Activated naive CD4-positive, alpha-beta T cell treated with anti-CD3 and anti-CD28 coated beads, Interleukin-2, amount 50 U/mL, for 24 hours (primary cell): ENCODE measurements around the gene GJB6.
A peak's percentile ranks its signal among the peaks of the same experiment; 100 is the strongest.

Experiments used
- H3K27ac Mint-ChIP-seq: one replicate; pipeline ENCODE4 v1.8.0; 2021; ENCODE audit warnings: mild to moderate bottlenecking, mixed read lengths
- H3K27me3 Mint-ChIP-seq: one replicate; pipeline ENCODE4 v1.8.0; 2021; ENCODE audit warnings: mixed read lengths
- H3K36me3 Mint-ChIP-seq: one replicate; pipeline ENCODE4 v1.8.0; 2021; ENCODE audit warnings: mixed read lengths
- H3K4me1 Mint-ChIP-seq: one replicate; pipeline ENCODE4 v1.8.0; 2021; ENCODE audit warnings: mixed read lengths
- H3K4me3 Mint-ChIP-seq: one replicate; pipeline ENCODE4 v1.8.0; 2021; ENCODE audit warnings: mild to moderate bottlenecking, mixed read lengths
- H3K9me3 Mint-ChIP-seq: one replicate; pipeline ENCODE4 v1.8.0; 2021; ENCODE audit warnings: mixed read lengths

GJB6 gene

GRCh38 chr13:20241593-20241992 lies 9.5 kb upstream of the GJB6 start:
- Mint-ChIP-seq H3K9me3 (no peaks in the 10 kb centered on the region), H3K4me1 (no peaks in the 10 kb centered on the region), H3K27ac (no peak overlapping the region), H3K27me3 (peaks cover 2% of the 10 kb centered on the region), H3K36me3 (no peaks in the 10 kb centered on the region), H3K4me3 (no peak overlapping the region)

GRCh38 chr13:20239748-20240147 lies 7.6 kb upstream of the GJB6 start:
- peaks cover 2% of the 10 kb centered on the region for H3K27me3 Mint-ChIP-seq
- no peaks in the 10 kb centered on the region for H3K36me3 Mint-ChIP-seq
- no peak overlapping the region for H3K27ac Mint-ChIP-seq
- no peak overlapping the region for H3K4me3 Mint-ChIP-seq
- no peaks in the 10 kb centered on the region for H3K9me3 Mint-ChIP-seq
- no peaks in the 10 kb centered on the region for H3K4me1 Mint-ChIP-seq

GRCh38 chr13:20232556-20233277 lies 598 bp upstream of the GJB6 start:
- no peak overlapping the region for H3K27ac Mint-ChIP-seq
- H3K36me3 Mint-ChIP-seq: no peaks in the 10 kb centered on the region
- peaks cover 8% of the 10 kb centered on the region for H3K4me1 Mint-ChIP-seq
- no peaks in the 10 kb centered on the region for H3K9me3 Mint-ChIP-seq
- peaks cover 12% of the 10 kb centered on the region for H3K27me3 Mint-ChIP-seq
- H3K4me3 Mint-ChIP-seq: peak overlapping the region; percentile 11

- peaks cover 14% of the 10 kb centered on the region for H3K27me3 Mint-ChIP-seq
- H3K27ac Mint-ChIP-seq: no peak overlapping the region
- no peaks in the 10 kb centered on the region for H3K9me3 Mint-ChIP-seq
- H3K36me3 Mint-ChIP-seq: no peaks in the 10 kb centered on the region
- peak overlapping the region; percentile 84 for H3K4me3 Mint-ChIP-seq
- H3K4me1 Mint-ChIP-seq: peaks cover 8% of the 10 kb centered on the region
These were observed 943 bp downstream of the GJB6 start for GRCh38 chr13:20230913-20231838.

- H3K4me1 Mint-ChIP-seq: peaks cover 8% of the 10 kb centered on the region
- H3K36me3 Mint-ChIP-seq: no peaks in the 10 kb centered on the region
- H3K9me3 Mint-ChIP-seq: no peaks in the 10 kb centered on the region
- peaks cover 6% of the 10 kb centered on the region for H3K27me3 Mint-ChIP-seq
- H3K4me3 Mint-ChIP-seq: no peak overlapping the region
- H3K27ac Mint-ChIP-seq: peak overlapping the region; percentile 17
These were observed 4.4 kb downstream of the GJB6 start for GRCh38 chr13:20227730-20228129.

GRCh38 chr13:20227288-20227687 lies 4.8 kb downstream of the GJB6 start:
- peak overlapping the region; percentile 17 for H3K27ac Mint-ChIP-seq
- H3K9me3 Mint-ChIP-seq: no peaks in the 10 kb centered on the region
- peaks cover 6% of the 10 kb centered on the region for H3K27me3 Mint-ChIP-seq
- H3K36me3 Mint-ChIP-seq: no peaks in the 10 kb centered on the region
- no peak overlapping the region for H3K4me3 Mint-ChIP-seq
- peaks cover 8% of the 10 kb centered on the region for H3K4me1 Mint-ChIP-seq

- Mint-ChIP-seq H3K36me3 (no peaks in the 10 kb centered on the region), H3K27me3 (peaks cover 2% of the 10 kb centered on the region), H3K9me3 (no peaks in the 10 kb centered on the region), H3K4me1 (peaks cover 19% of the 10 kb centered on the region), H3K4me3 (no peak overlapping the region), H3K27ac (no peak overlapping the region)
These were observed 9.6 kb downstream of the GJB6 start for GRCh38 chr13:20222553-20222952.

- no peak overlapping the region for H3K27ac Mint-ChIP-seq
- peaks cover 19% of the 10 kb centered on the region for H3K4me1 Mint-ChIP-seq
- no peaks in the 10 kb centered on the region for H3K9me3 Mint-ChIP-seq
- no peak overlapping the region for H3K4me3 Mint-ChIP-seq
- no peaks in the 10 kb centered on the region for H3K27me3 Mint-ChIP-seq
- no peaks in the 10 kb centered on the region for H3K36me3 Mint-ChIP-seq
These were observed 10.3 kb downstream of the GJB6 start for GRCh38 chr13:20221772-20222171.

- peak overlapping the region; percentile 71 for H3K27ac Mint-ChIP-seq
- no peaks in the 10 kb centered on the region for H3K9me3 Mint-ChIP-seq
- no peaks in the 10 kb centered on the region for H3K27me3 Mint-ChIP-seq
- peaks cover 19% of the 10 kb centered on the region for H3K4me1 Mint-ChIP-seq
- H3K4me3 Mint-ChIP-seq: peak overlapping the region; percentile 19
- no peaks in the 10 kb centered on the region for H3K36me3 Mint-ChIP-seq
These were observed 12.5 kb downstream of the GJB6 start for GRCh38 chr13:20219577-20219976.

GRCh38 chr13:20217168-20217567 lies 15.0 kb downstream of the GJB6 start:
- H3K4me1 Mint-ChIP-seq: peaks cover 19% of the 10 kb centered on the region
- no peaks in the 10 kb centered on the region for H3K36me3 Mint-ChIP-seq
- no peak overlapping the region for H3K27ac Mint-ChIP-seq
- H3K27me3 Mint-ChIP-seq: no peaks in the 10 kb centered on the region
- no peak overlapping the region for H3K4me3 Mint-ChIP-seq
- H3K9me3 Mint-ChIP-seq: peaks cover 6% of the 10 kb centered on the region

GRCh38 chr13:20209948-20210347 lies 22.2 kb downstream of the GJB6 start:
- peaks cover 6% of the 10 kb centered on the region for H3K9me3 Mint-ChIP-seq
- no peaks in the 10 kb centered on the region for H3K36me3 Mint-ChIP-seq
- no peak overlapping the region for H3K4me3 Mint-ChIP-seq
- no peaks in the 10 kb centered on the region for H3K4me1 Mint-ChIP-seq
- peaks cover 1% of the 10 kb centered on the region for H3K27me3 Mint-ChIP-seq
- no peak overlapping the region for H3K27ac Mint-ChIP-seq

- Mint-ChIP-seq H3K36me3 (peaks cover under 1% of the 10 kb centered on the region), H3K4me3 (no peak overlapping the region), H3K27ac (no peak overlapping the region), H3K27me3 (peaks cover 3% of the 10 kb centered on the region), H3K4me1 (no peaks in the 10 kb centered on the region), H3K9me3 (peaks cover 2% of the 10 kb centered on the region)
These were observed 25.4 kb downstream of the GJB6 start for GRCh38 chr13:20206698-20207235.

- H3K4me3 Mint-ChIP-seq: no peak overlapping the region
- no peak overlapping the region for H3K27ac Mint-ChIP-seq
- no peaks in the 10 kb centered on the region for H3K4me1 Mint-ChIP-seq
- H3K27me3 Mint-ChIP-seq: peaks cover 4% of the 10 kb centered on the region
- peaks cover 2% of the 10 kb centered on the region for H3K36me3 Mint-ChIP-seq
- H3K9me3 Mint-ChIP-seq: peaks cover 5% of the 10 kb centered on the region
These were observed 25.9 kb downstream of the GJB6 start for GRCh38 chr13:20206065-20206697.

- Mint-ChIP-seq H3K36me3 (peaks cover 2% of the 10 kb centered on the region), H3K27me3 (peaks cover 33% of the 10 kb centered on the region), H3K27ac (no peak overlapping the region), H3K4me3 (no peak overlapping the region), H3K9me3 (peaks cover 5% of the 10 kb centered on the region), H3K4me1 (peaks cover 16% of the 10 kb centered on the region)
These were observed 33.3 kb downstream of the GJB6 start for GRCh38 chr13:20198781-20199180.

GRCh38 chr13:20197361-20197834 lies 34.7 kb downstream of the GJB6 start:
- peaks cover 34% of the 10 kb centered on the region for H3K27me3 Mint-ChIP-seq
- peaks cover 5% of the 10 kb centered on the region for H3K9me3 Mint-ChIP-seq
- peaks cover 2% of the 10 kb centered on the region for H3K36me3 Mint-ChIP-seq

More at GRCh38 chr13:20197361-20197834, 34.7 kb downstream of the GJB6 start:
- no peak overlapping the region for H3K4me3 Mint-ChIP-seq
- no peak overlapping the region for H3K27ac Mint-ChIP-seq
- peaks cover 23% of the 10 kb centered on the region for H3K4me1 Mint-ChIP-seq
